ENCODE data around the gene KDR.

Gene KDR

GRCh38 chr4:55031158-55031557 is 94.2 kb downstream of the KDR start:
- Mint-ChIP-seq H3K36me3 (ENCODE audit: low read depth) (no peaks in the 10 kb centered on the region), H3K4me1 (peaks cover 72% of the 10 kb centered on the region), H3K4me3 (no peak overlapping the region), H3K9me3 (no peaks in the 10 kb centered on the region), H3K27me3 (ENCODE audit: low read depth, poor library complexity) (no peaks in the 10 kb centered on the region), H3K27ac (peak overlapping the region; percentile 90)
- TF ChIP-seq CTCF (IDR thresholded peaks at IDR 0.05): no peak
- DNase-seq: no peak

- peak overlapping the region; percentile 90 for H3K27ac Mint-ChIP-seq
Measured at GRCh38 chr4:55030589-55030988, 94.8 kb downstream of the KDR start.

GRCh38 chr4:55029821-55030503 is 95.4 kb downstream of the KDR start:
- no peak for DNase-seq
- H3K27ac Mint-ChIP-seq: peak overlapping the region; percentile 87
- no peaks in the 10 kb centered on the region for H3K9me3 Mint-ChIP-seq

More at GRCh38 chr4:55030589-55030988, 94.8 kb downstream of the KDR start:
- Mint-ChIP-seq H3K4me3 (no peak overlapping the region), H3K36me3 (ENCODE audit: low read depth) (no peaks in the 10 kb centered on the region), H3K9me3 (no peaks in the 10 kb centered on the region), H3K4me1 (peaks cover 67% of the 10 kb centered on the region), H3K27me3 (ENCODE audit: low read depth, poor library complexity) (no peaks in the 10 kb centered on the region)
- peak; percentile 14 for DNase-seq
- TF ChIP-seq CTCF (IDR thresholded peaks at IDR 0.05): no peak

GRCh38 chr4:55029321-55029720 is 96.1 kb downstream of the KDR start:
- Mint-ChIP-seq H3K27ac (no peak overlapping the region), H3K27me3 (ENCODE audit: low read depth, poor library complexity) (no peaks in the 10 kb centered on the region), H3K4me3 (no peak overlapping the region), H3K4me1 (peaks cover 56% of the 10 kb centered on the region), H3K9me3 (no peaks in the 10 kb centered on the region), H3K36me3 (ENCODE audit: low read depth) (no peaks in the 10 kb centered on the region)
- TF ChIP-seq CTCF (IDR thresholded peaks at IDR 0.05): no peak
- no peak for DNase-seq

More at GRCh38 chr4:55029821-55030503, 95.4 kb downstream of the KDR start:
- no peaks in the 10 kb centered on the region for H3K36me3 Mint-ChIP-seq (ENCODE audit: low read depth)
- H3K4me1 Mint-ChIP-seq: peaks cover 60% of the 10 kb centered on the region
- no peaks in the 10 kb centered on the region for H3K27me3 Mint-ChIP-seq (ENCODE audit: low read depth, poor library complexity)
- no peak for TF ChIP-seq CTCF (IDR thresholded peaks at IDR 0.05)
- H3K4me3 Mint-ChIP-seq: no peak overlapping the region
